Measurements from ENCODE around the gene DLD.
A peak's percentile ranks its signal among the peaks of the same experiment; 100 is the strongest.
"Not testable (repeated sequence)": the region's sequence is repeated elsewhere in the genome, so short reads cannot be mapped to it uniquely, and the experiment has no call there.

Gene DLD

GRCh38 chr7:107890962-107891635, at the start of gene DLD:
TSS of gene DLD (plus strand) at chr7:107891183. CDS start at chr7:107891251, 68 bp downstream.
- peak; percentile 90 for DNase-seq

- DNase-seq: no peak
These were observed 48.8 kb upstream of the DLD start for GRCh38 chr7:107842213-107842612.

- no peak for DNase-seq
These were observed 47.8 kb upstream of the DLD start for GRCh38 chr7:107843184-107843583.

- DNase-seq: no peak
These were observed 44.7 kb upstream of the DLD start for GRCh38 chr7:107846324-107846723.

GRCh38 chr7:107847168-107847835, 43.7 kb upstream of the DLD start:
- no peak for DNase-seq

GRCh38 chr7:107847836-107848175, 43.2 kb upstream of the DLD start:
- not testable (repeated sequence) for DNase-seq

GRCh38 chr7:107848211-107848610, 42.8 kb upstream of the DLD start:
- not testable (repeated sequence) for DNase-seq

- DNase-seq: no peak
These were observed 40.8 kb upstream of the DLD start for GRCh38 chr7:107850216-107850615.

GRCh38 chr7:107850643-107851042, 40.3 kb upstream of the DLD start:
- DNase-seq: no peak

- no peak for DNase-seq
These were observed 36.5 kb upstream of the DLD start for GRCh38 chr7:107854454-107854853.

GRCh38 chr7:107854989-107855388, 36.0 kb upstream of the DLD start:
- no peak for DNase-seq

GRCh38 chr7:107856806-107857540, 34.0 kb upstream of the DLD start:
- peak; percentile 9 for DNase-seq

- no peak for DNase-seq
These were observed 33.5 kb upstream of the DLD start for GRCh38 chr7:107857541-107857912.

- no peak for DNase-seq
These were observed 32.7 kb upstream of the DLD start for GRCh38 chr7:107858280-107858679.

GRCh38 chr7:107860279-107860961, 30.6 kb upstream of the DLD start:
- no peak for DNase-seq

GRCh38 chr7:107860981-107861652, 29.9 kb upstream of the DLD start:
- DNase-seq: no peak

- DNase-seq: no peak
These were observed 24.8 kb upstream of the DLD start for GRCh38 chr7:107865956-107866775.

- DNase-seq: no peak
These were observed 23.0 kb upstream of the DLD start for GRCh38 chr7:107867858-107868466.

GRCh38 chr7:107870427-107871000, 20.5 kb upstream of the DLD start:
- no peak for DNase-seq

- DNase-seq: no peak
These were observed 16.9 kb upstream of the DLD start for GRCh38 chr7:107874111-107874510.

Measured in CD4-positive, alpha-beta T cell treated with Interferon gamma for 1 hour (primary cell).